Measurements from ENCODE around the gene STK38.

STK38 gene

GRCh38 chr6:36523451-36523850 lies 23.8 kb downstream of the STK38 start:
- no peak for DNase-seq (ENCODE audit: low read depth)

GRCh38 chr6:36519352-36519751 lies 27.9 kb downstream of the STK38 start:
- no peak for DNase-seq (ENCODE audit: low read depth)

- DNase-seq (ENCODE audit: low read depth), result no peak
Measured at GRCh38 chr6:36517408-36517807, 29.9 kb downstream of the STK38 start.

GRCh38 chr6:36516988-36517387 lies 30.3 kb downstream of the STK38 start:
- DNase-seq (ENCODE audit: low read depth), result no peak

- no peak for DNase-seq (ENCODE audit: low read depth)
Measured at GRCh38 chr6:36516559-36516958, 30.7 kb downstream of the STK38 start.

- no peak for DNase-seq (ENCODE audit: low read depth)
Measured at GRCh38 chr6:36515844-36516243, 31.4 kb downstream of the STK38 start.

- no peak for DNase-seq (ENCODE audit: low read depth)
Measured at GRCh38 chr6:36514554-36515456, 32.5 kb downstream of the STK38 start.

GRCh38 chr6:36510365-36510764 lies 36.9 kb downstream of the STK38 start:
- no peak for DNase-seq (ENCODE audit: low read depth)

GRCh38 chr6:36508532-36508931 lies 38.7 kb downstream of the STK38 start:
- no peak for DNase-seq (ENCODE audit: low read depth)

- no peak for DNase-seq (ENCODE audit: low read depth)
Measured at GRCh38 chr6:36506611-36507010, 40.7 kb downstream of the STK38 start.

- DNase-seq (ENCODE audit: low read depth), result no peak
Measured at GRCh38 chr6:36505744-36506534, 41.3 kb downstream of the STK38 start.

- no peak for DNase-seq (ENCODE audit: low read depth)
Measured at GRCh38 chr6:36504982-36505381, 42.3 kb downstream of the STK38 start.

- DNase-seq (ENCODE audit: low read depth), result no peak
Measured at GRCh38 chr6:36504181-36504580, 43.1 kb downstream of the STK38 start.

- no peak for DNase-seq (ENCODE audit: low read depth)
Measured at GRCh38 chr6:36501686-36502085, 45.6 kb downstream of the STK38 start.

GRCh38 chr6:36499918-36500317 lies 47.4 kb downstream of the STK38 start:
- no peak for DNase-seq (ENCODE audit: low read depth)

- DNase-seq (ENCODE audit: low read depth), result no peak
Measured at GRCh38 chr6:36495086-36495485, 52.2 kb downstream of the STK38 start.

GRCh38 chr6:36493859-36494258 lies 53.4 kb downstream of the STK38 start:
- no peak for DNase-seq (ENCODE audit: low read depth)

GRCh38 chr6:36493319-36493718 lies 54.0 kb downstream of the STK38 start:
- no peak for DNase-seq (ENCODE audit: low read depth)

GRCh38 chr6:36492621-36493020 lies 54.7 kb downstream of the STK38 start:
- DNase-seq (ENCODE audit: low read depth), result no peak

- DNase-seq (ENCODE audit: low read depth), result no peak
Measured at GRCh38 chr6:36492092-36492491, 55.2 kb downstream of the STK38 start.

- no peak for DNase-seq (ENCODE audit: low read depth)
Measured at GRCh38 chr6:36491378-36491965, 55.8 kb downstream of the STK38 start.

GRCh38 chr6:36489426-36489825 lies 57.9 kb downstream of the STK38 start:
- DNase-seq (ENCODE audit: low read depth), result no peak

- no peak for DNase-seq (ENCODE audit: low read depth)
Measured at GRCh38 chr6:36488221-36488620, 59.1 kb downstream of the STK38 start.

All from GM04503 (cell line).